HG03060 (cell line): ENCODE measurements around the gene GTF3C2.
A peak's percentile ranks its signal among the peaks of the same experiment; 100 is the strongest.
"Not testable (repeated sequence)": the region's sequence is repeated elsewhere in the genome, so short reads cannot be mapped to it uniquely, and the experiment has no call there.

Experiments used
- ATAC-seq: cut with Tn5 transposase; IDR thresholded peaks from one replicate; pipeline ENCODE4 v1.9.1; 2021; ENCODE audit warnings: low read depth, moderate number of reproducible peaks; ENCODE audit not compliant: unreplicated experiment

GTF3C2 gene

DNA sequence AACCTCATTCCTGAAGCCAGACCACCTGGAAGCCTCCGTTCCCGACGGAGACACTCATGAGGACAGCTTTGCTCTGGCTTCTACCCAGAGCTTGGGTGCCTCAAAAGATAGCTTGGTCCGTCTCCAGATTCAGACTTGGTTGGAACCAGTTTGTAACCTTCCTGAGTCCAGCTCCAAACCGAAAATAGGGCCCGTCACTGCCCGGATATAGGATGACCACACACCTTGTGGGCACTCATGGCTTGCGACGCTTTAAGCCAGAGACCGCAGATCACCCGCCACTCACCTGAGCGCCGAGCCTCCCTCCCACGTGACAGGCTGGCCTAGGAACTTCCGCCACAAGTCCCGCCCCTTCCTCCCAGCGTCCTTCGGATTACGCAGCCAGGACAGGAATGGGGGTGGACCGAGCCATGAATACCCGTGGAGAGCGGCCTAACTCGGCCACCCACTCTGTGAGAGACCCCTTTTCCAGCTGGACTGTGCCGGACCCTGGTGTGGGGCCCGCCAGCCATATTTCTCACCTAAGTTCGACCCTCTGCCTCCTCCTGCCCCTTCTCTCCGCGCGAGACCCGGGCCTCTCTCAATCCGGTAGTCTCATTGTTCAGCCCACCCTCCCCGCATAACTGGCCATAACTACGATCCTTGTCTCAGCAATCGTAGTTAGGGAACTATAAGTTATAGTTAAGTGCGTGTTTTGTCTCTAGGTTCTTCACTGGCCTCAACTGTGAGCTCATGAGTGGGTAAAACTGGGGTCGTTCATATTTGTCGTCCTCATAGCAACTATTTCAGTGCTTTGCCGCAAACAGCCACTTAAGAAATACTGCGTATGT, 33.6 kb downstream of the GTF3C2 start, which contains the start of gene MPV17:
TSS of gene MPV17 (minus strand) at position 332 of the 830 bp plus-strand sequence. CDS start 580 bp downstream, outside the sequence.
- ATAC-seq: peak; percentile 70

DNA sequence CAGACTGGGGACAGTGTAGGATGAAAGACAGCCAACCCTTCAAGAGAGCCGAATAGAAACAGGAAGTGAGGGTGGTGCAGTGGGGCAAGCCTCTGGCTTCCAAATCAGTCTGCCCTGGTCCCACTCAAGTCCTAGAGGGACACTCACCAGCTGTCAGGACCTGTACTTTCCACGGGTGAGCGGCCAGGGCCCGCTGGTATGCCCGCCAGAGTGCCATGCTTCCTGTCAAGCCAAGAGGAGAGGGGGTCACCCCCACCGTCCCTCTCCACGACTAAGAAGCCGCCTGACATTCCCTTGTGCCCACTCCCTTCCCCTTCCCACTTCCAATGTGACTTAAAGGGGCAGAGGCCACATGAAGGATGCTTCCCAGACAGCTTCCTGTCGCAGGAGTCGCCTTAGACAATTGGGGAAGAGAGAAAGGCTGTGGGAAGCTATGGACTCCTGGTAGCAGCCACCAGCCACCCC, 34.2 kb downstream of the GTF3C2 start:
- ATAC-seq: no peak

DNA sequence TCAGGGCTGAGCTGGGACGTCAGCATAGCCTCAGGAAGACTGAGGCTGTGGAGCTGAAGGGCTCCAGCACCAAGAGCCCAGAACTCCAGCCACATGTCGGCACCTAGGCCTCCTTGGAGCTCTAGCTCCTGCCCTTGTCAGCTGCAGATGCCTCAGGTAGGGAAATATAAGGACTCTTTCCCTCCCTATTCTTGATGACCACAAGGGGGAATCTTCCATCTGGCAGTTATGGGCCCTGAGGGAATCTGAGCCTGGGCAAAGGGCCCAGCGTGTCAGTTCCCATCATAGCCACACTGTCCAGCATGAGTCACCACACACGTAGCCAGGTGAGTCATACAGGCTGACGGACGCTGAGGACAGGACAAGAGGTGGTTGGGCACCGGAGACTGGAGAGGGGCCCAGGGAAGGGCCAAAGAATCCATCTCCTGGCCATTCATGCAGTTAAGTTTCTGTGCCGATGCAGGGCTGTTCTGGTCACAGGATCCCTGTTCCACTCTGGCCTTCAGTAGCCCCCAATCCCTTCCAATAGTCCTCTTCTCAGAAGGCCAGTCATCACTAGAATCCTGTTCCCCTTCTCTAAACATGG, 35.5 kb downstream of the GTF3C2 start:
- no peak for ATAC-seq

DNA sequence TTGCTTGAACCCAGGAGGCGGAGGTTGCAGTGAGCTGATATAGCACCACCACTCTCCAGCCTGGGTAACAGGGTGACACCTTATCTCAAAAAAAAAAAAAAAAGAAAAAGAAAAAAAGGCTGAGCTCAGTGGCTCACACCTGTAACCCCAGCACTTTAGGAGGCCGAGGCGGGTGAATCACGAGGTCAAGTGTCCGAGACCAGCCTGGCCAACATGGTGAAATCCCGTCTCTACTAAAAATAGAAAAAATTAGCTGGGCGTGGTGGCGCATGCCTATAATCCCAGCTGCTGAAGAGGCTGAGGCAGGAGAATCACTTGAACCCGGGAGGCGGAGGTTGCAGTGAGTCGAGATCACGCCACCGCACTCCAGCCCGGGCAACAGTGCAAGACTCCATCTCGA, 36.7 kb downstream of the GTF3C2 start:
- ATAC-seq: not testable (repeated sequence)

DNA sequence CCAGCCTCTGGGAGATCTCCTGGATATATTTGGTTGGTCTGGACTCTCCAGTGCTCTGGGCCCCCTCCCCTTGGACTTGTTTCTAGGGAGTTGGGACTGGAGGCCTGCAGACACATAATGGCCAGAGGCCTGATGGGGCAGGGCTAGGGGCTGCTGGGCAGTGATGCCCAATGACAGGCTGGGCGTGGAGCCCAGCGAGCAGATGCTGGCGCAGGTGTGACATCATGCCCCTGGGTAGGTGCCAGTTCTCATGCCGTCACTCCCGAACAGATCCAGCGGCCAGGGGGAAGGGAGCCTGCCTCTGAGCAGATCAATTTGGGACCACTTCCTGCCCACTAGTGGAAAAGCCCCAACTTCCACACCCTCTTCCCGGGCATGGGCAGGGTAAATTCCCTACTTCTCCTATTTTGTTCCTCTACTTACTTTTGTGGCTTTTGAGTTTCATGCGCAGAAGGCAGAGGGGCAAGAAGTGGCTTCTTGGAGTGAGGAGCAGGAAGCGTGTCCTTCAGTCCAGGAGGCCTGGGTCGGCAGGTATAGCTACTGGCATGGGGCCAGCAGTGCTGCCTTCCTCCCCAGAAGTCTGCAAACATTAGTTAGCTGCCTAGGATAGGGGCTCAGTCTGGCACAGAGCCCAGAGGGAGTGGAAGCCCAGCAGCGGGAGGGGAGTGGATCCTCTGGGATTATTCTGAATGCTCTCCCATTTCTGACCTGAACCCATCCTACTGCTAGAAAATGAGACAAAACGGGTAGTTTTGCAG, 39.7 kb downstream of the GTF3C2 start:
- ATAC-seq: no peak

DNA sequence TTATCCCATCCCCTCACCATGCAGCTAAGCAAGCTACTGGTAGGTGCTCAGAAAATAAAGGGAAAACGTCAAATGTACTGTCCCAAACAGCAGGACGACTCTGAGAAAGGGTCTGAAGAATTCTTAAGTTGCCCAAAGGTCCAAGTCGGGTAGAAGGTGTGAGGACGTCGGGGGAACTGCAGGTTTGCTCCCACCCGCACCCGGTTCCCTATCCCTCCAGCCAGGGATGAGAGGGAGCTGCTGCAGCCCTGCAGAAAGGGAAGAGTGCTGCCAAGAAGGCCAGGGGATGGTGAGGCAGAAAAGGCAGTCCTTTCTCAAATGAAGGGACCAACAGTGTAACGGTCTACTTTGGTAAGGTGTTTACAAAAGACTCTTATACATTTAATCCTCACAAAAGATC, 41.4 kb downstream of the GTF3C2 start:
- no peak for ATAC-seq

DNA sequence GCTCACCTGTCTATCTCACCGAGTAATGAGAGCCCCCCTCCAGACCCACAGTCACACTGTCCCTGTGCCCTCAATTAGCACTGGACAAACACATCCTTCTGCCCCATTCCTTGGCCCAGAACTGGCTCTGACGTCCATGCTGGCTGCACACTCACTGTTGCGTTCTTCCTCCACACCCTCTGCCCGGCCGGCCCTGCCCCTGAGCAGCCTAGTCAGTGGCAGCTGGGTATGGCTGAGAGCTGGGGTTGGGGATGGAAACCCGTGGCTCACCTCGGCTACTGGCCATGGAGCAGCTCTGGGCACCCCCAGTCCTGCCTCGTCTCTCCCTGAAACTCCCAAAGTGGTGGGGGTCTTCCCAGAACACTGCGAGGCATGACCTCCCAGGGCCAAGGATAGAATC, 41.9 kb downstream of the GTF3C2 start:
- no peak for ATAC-seq

DNA sequence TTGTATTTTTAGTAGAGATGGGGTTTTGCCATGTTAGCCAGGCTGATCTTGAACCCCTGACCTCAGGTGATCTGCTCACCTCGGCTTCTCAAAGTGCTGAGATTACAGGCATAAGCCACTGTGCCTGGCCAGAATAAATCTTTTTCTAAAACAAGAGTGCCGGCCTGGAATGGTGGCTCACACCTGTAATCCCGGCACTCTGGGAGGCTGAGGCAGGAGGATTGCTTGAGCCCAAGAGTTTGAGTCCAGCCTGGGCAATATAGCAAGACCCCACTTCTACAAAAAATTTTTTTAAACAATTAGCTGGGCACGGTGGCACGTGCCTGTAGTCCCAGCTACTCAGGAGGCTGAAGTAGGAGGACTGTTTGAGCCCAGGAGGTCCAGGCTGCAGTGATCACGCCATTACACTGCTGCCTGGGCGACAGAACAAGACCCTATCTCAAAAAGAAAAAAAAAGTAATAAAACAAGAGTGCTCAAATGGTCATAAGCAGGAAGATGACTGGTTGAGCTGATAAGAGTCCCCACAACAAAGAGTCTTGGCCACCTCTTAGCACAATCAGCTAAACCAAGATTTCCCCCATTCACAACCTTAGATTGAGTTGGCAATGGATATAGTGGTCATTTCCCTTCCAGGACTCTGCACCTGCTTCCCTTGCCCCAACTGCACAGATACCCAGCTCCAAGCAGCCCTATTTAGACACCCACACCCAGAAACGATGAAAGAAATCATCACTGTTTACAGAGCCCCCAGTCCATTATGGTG, 42.5 kb downstream of the GTF3C2 start:
- ATAC-seq: no peak

DNA sequence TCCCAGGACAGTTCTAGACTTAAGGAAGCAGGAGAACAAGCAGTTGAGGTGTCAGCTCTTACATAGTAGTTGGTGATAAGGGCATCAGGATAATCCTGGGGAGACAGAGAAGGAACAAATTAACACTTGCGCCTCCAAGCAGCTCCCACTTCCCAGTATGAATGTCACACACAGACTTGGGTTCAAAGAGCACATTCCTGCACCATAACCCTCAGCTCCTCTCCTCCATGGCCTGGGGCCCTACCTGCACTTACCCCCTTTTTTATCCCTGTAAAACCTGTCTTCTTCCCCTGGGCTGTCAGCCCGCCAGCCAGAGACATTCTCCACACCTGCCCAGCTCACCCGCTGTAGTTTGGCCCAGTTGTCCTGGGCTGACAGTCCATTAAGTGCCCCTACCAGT, 44.4 kb downstream of the GTF3C2 start:
- no peak for ATAC-seq

DNA sequence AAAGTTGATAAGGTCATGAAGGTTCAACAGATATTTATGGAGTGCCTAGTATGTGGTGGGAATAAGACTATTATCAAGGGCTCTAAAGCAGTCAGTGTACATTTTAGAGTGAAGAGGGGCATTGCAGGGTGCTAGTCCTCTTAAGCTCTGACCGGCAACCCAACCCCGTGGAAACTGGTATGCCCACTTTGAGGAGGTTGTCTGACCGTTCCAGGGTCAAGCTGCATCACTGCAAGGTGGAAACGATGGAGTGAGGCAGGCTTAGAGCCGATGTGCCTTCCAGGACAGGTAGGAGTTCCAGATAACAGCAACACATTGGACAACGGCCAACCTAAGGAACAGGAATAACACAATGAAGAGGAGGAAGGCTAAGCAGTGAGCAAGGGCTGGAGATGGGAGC, 46.9 kb downstream of the GTF3C2 start:
- ATAC-seq: no peak

DNA sequence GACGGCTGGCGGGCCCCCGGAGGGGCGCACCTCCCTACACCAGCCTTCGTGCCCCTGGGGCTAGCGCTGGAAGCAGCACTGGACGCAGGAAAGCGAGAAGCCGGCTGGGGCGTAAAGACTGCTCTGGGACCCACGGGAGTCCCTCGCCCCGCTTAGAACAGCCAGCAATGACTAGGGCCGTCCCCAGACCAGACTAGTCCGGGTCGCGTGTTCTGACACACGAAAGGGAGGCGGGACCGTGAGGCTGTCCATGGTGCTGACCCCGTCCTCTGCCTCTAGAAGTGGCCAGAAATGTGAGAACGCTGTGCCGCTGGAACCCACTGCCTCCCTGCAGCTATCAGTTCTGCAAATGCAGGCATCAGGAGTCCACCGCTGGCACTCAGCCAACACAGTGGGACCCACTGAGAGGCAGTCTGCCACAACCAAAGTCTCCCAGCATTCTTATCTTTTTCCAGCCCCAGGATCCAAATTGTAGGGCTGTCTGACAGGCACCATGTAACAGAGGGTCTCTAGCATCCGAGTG, 48.1 kb downstream of the GTF3C2 start, which contains the start of gene UCN:
TSS of gene UCN (minus strand) at position 87 of the 523 bp plus-strand sequence. CDS start 550 bp downstream, outside the sequence.
- ATAC-seq: no peak

DNA sequence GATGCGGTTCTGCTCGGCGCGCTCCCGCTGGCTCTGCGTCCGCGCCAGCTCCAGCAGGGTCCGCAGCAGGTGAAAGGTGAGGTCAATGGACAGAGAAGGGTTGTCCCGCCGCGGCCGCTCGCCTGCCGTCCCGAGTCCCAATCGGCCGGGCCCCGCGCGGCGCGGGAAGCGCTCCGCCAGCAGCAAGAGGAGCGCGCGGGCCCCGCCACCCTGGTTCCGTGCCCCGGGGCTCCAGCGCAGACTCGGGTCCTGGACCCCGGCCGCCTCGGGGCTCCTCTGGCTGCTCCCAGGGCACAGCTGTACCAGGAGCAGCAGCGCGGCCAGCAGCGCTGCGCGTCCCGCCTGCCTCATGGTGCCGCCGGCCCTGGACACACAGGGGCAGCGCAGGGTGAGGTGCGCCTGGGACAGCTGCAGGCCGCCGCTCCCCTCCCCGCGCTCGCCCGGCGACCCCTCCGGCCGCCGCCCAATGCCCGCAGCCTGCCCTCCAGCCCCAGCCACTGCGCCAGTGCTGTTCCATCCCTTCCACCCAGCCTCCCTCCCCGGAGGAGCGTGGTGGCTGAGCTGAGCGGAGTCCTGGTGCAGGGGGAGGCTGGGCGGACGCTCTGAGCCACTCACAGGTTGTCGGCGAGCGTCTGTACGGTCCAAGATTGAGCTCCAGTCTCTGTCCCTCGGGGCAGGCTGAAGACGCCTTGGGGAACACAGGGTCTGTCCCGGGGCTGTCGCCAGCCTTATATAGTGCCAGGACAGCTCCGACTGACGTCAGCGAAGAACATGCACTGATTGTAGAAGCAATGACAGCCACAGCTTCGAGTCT, 48.8 kb downstream of the GTF3C2 start:
- ATAC-seq: no peak

DNA sequence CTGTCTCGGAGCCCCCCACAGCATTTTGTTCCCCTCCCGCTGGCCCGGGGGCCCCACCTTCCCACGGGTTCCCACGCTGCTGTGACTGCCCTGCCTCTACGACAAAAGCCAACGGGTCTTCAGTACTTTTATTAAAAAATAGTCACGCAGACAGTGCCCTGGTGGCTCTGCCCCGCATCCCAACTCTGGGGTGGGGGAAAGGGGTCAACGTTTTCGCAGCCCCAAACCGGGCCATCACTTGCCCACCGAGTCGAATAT, 49.3 kb downstream of the GTF3C2 start:
- ATAC-seq: no peak

DNA sequence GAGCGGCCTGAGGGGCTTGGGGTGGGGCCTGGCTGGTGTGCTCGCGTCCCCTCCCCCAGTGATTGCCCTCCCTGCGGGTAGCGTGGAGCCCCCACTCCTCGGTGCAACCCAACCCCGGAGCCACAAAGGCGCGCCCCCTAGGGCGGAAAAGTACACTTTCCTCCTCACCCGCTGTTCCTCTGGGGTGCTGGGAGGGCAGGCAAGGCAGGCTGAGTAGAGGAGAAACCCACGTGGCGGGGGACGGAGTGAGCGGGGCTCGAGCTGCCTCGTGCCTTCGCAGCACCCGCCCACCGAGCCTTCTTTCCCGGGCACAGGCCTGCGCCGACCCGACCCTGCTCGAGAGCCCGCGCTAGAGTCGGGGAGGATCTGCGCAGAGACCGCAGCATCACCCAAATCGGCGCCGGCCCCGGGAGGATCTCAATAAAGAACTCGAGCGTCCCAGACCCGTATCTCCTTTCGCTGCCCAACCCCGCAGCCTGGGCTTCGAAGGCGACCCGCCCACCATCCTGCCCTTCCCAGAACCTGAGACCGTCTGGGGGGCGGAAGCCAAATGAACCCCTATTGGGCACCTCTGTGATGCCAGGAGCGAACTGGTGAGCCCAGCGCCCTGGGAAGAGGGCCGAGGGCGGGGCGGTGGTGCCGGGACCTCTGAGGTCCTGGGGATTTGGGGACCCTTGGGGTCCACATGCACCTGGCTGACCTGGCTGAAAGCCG, 49.8 kb downstream of the GTF3C2 start:
- ATAC-seq: no peak

DNA sequence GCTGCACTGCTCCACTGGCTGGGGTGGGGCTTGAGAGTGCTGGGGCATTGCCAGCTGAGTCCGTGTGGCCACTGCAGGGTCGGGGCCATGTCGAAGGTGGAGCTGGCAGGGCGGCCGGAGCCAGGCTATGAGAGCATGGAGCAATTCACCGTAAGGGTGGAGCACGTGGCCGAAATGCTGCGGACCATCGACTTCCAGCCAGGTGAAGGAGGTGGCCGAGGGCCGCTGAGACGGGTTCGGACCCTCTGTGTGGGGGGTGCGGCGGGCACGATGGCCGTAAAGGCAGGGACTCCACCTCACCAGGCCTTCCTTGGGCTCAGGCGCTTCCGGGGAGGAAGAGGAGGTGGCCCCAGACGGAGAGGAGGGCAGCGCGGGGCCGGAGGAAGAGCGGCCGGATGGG, 50.4 kb downstream of the GTF3C2 start:
- no peak for ATAC-seq

DNA sequence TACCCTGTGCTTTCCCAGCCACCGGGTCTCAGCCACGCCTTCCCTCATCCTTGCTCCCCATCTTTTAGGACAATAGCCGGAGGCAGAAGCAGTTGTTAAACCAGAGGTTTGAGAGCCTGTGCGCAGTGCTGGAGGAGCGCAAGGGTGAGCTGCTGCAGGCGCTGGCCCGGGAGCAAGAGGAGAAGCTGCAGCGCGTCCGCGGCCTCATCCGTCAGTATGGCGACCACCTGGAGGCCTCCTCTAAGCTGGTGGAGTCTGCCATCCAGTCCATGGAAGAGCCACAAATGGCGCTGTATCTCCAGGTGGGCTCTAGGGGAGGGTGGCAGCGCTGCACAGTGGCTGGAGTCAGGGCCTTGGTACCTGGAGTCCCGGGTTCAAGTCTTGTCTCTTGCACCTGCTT, 51.0 kb downstream of the GTF3C2 start:
- no peak for ATAC-seq

DNA sequence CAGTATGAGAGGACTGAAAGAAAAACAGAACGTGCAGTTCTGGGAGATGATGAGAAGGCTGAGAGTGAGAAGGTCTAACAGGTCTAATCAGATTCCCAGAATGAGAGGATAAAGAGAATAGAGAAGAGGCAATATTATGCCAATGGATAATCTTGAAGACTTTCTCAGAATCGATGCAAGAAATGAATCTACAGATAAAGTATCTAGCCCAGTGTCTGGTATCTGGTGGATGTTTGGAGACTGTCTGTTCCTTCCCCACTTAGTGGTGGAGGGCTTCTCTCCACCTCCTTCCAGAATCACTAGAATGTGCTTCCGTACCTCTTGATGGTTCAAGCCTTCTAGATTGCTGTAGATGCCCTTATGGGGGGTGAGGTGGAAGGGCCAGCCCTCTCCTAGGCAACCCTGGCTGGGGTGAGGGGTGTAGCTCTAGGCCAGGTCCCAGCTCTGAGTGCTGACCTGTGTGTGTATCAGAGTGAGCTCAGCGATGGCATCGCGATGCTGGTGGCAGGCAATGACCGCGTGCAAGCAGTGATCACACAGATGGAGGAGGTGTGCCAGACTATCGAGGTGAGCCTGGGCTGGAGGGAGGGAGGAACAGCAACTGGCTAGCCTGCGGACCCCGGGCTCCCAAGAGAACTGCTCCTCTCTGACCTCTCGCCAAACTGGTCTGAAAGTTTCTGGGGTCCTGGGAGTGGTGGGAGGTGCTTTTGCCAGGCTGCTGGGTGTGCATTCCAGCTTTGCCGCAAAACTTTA, 51.9 kb downstream of the GTF3C2 start:
- no peak for ATAC-seq
